GM19452 (cell line): ENCODE results near the gene SUGCT.
"Not testable (repeated sequence)": the region's sequence is repeated elsewhere in the genome, so short reads cannot be mapped to it uniquely, and the experiment has no call there.

Source experiments
- ATAC-seq: cut with Tn5 transposase; IDR thresholded peaks from one replicate; pipeline ENCODE4 v1.9.1; 2021; ENCODE audit not compliant: unreplicated experiment

SUGCT gene

GRCh38 chr7:40244226-40244625, 109.4 kb downstream of the SUGCT start:
- no peak for ATAC-seq

GRCh38 chr7:40248681-40249080, 113.9 kb downstream of the SUGCT start:
- ATAC-seq = no peak

GRCh38 chr7:40253444-40253843, 118.6 kb downstream of the SUGCT start:
- not testable (repeated sequence) for ATAC-seq

- no peak for ATAC-seq
Observed at GRCh38 chr7:40263752-40264390, 129.1 kb downstream of the SUGCT start.

- ATAC-seq = no peak
Observed at GRCh38 chr7:40267583-40267982, 132.8 kb downstream of the SUGCT start.

- not testable (repeated sequence) for ATAC-seq
Observed at GRCh38 chr7:40268810-40269209, 134.0 kb downstream of the SUGCT start.

- ATAC-seq = no peak
Observed at GRCh38 chr7:40276061-40276460, 141.3 kb downstream of the SUGCT start.

- ATAC-seq = no peak
Observed at GRCh38 chr7:40279991-40280390, 145.2 kb downstream of the SUGCT start.

GRCh38 chr7:40282858-40283257, 148.1 kb downstream of the SUGCT start:
- ATAC-seq = no peak

- ATAC-seq = no peak
Observed at GRCh38 chr7:40283391-40283790, 148.6 kb downstream of the SUGCT start.

- ATAC-seq = peak; percentile 78
Observed at GRCh38 chr7:40288827-40289226, 154.0 kb downstream of the SUGCT start.

GRCh38 chr7:40297741-40298311, 163.0 kb downstream of the SUGCT start:
- no peak for ATAC-seq

- no peak for ATAC-seq
Observed at GRCh38 chr7:40298421-40298820, 163.6 kb downstream of the SUGCT start.

- ATAC-seq = peak; percentile 65
Observed at GRCh38 chr7:40299097-40299496, 164.3 kb downstream of the SUGCT start.

- ATAC-seq = no peak
Observed at GRCh38 chr7:40300146-40300670, 165.4 kb downstream of the SUGCT start.

GRCh38 chr7:40301486-40302068, 166.8 kb downstream of the SUGCT start:
- no peak for ATAC-seq

- ATAC-seq = no peak
Observed at GRCh38 chr7:40303996-40304395, 169.2 kb downstream of the SUGCT start.

- no peak for ATAC-seq
Observed at GRCh38 chr7:40305229-40305628, 170.4 kb downstream of the SUGCT start.

GRCh38 chr7:40306025-40306424, 171.2 kb downstream of the SUGCT start:
- no peak for ATAC-seq

GRCh38 chr7:40306596-40306995, 171.8 kb downstream of the SUGCT start:
- ATAC-seq = no peak

GRCh38 chr7:40310258-40310657, 175.5 kb downstream of the SUGCT start:
- ATAC-seq = no peak

- peak; percentile 100 for ATAC-seq
Observed at GRCh38 chr7:40311307-40311706, 176.5 kb downstream of the SUGCT start.
